Loucy (cell line): ENCODE data around the gene INPP5F.

Source experiments
- H2AFZ ChIP-seq: fragments of 200-600 bp; sonication (generic); 2 replicates; pipeline ENCODE4 v1.6.0; 2016; ENCODE audit warnings: antibody characterized with exemption, mild to moderate bottlenecking, low read length, moderate library complexity
- H3F3A ChIP-seq: fragments of 200-600 bp; 2 replicates; pipeline ENCODE4 v1.6.0; 2016; ENCODE audit warnings: antibody characterized with exemption, low read depth, mild to moderate bottlenecking
- H3K27me3 ChIP-seq: fragments of 200-600 bp; sonication (generic); 2 replicates; pipeline ENCODE4 v1.6.1; 2014; ENCODE audit warnings: low read length, mild to moderate bottlenecking; ENCODE audit not compliant: insufficient read depth, poor library complexity, severe bottlenecking
- H3K36me3 ChIP-seq: fragments of 200-600 bp; sonication (generic); 2 replicates; pipeline ENCODE4 v1.6.1; 2016; ENCODE audit warnings: low read length; ENCODE audit not compliant: insufficient read depth
- H3K4me1 ChIP-seq: fragments of 200-600 bp; sonication (generic); 2 replicates; pipeline ENCODE4 v1.5.1; 2014; ENCODE audit warnings: low read length, mild to moderate bottlenecking; ENCODE audit not compliant: insufficient read depth, poor library complexity, severe bottlenecking
- H3K4me2 ChIP-seq: fragments of 200-600 bp; sonication (generic); 2 replicates; pipeline ENCODE4 v1.6.0; 2014; ENCODE audit warnings: antibody characterized with exemption, low read length, low read depth, mild to moderate bottlenecking; ENCODE audit not compliant: poor library complexity, severe bottlenecking
- H3K4me3 ChIP-seq: fragments of 200-600 bp; sonication (generic); 2 replicates; pipeline ENCODE4 v1.5.1; 2014; ENCODE audit warnings: low read length, mild to moderate bottlenecking, mixed read lengths; ENCODE audit not compliant: poor library complexity, severe bottlenecking
- H3K79me2 ChIP-seq: fragments of 200-600 bp; sonication (generic); 2 replicates; pipeline ENCODE4 v1.6.1; 2014; ENCODE audit warnings: low read length; ENCODE audit not compliant: insufficient read depth
- H3K9ac ChIP-seq: fragments of 200-600 bp; sonication (generic); 2 replicates; pipeline ENCODE4 v1.6.0; 2014; ENCODE audit warnings: mild to moderate bottlenecking, low read depth, low read length, moderate library complexity; ENCODE audit not compliant: poor library complexity, severe bottlenecking
- H3K9me2 ChIP-seq: fragments of 200-600 bp; sonication (generic); replicated peaks from 2 replicates; pipeline ENCODE4 v1.6.1; 2016; ENCODE audit warnings: low read depth, low read length, mixed read lengths
- H3K9me3 ChIP-seq: fragments of 200-600 bp; sonication (generic); 2 replicates; pipeline ENCODE4 v1.6.1; 2014; ENCODE audit warnings: mild to moderate bottlenecking, antibody characterized with exemption, low read length, low read depth; ENCODE audit not compliant: insufficient read depth
- H4K20me1 ChIP-seq: fragments of 200-600 bp; sonication (generic); 2 replicates; pipeline ENCODE4 v1.6.0; 2014; ENCODE audit warnings: antibody characterized with exemption, low read length, mild to moderate bottlenecking; ENCODE audit not compliant: insufficient read depth, poor library complexity, severe bottlenecking
- CTCF ChIP-seq: fragments of 200-600 bp; sonication (generic); conservative IDR thresholded peaks from 2 replicates; pipeline ENCODE4 v1.5.1; 2014; ENCODE audit warnings: mild to moderate bottlenecking, antibody characterized with exemption, low read length
- EZH2phosphoT487 ChIP-seq: fragments of 200-600 bp; IDR thresholded peaks from 2 replicates; pipeline ENCODE4 v1.6.1; 2018; ENCODE audit warnings: antibody characterized with exemption, mild to moderate bottlenecking, moderate library complexity, borderline replicate concordance

The INPP5F gene

GRCh38 chr10:119693262-119693957 lies 32.4 kb upstream of the INPP5F start:
- no peaks in the 10 kb centered on the region for H3K9me2 ChIP-seq
- H3K4me1 ChIP-seq = peaks cover 14% of the 10 kb centered on the region
- H3K79me2 ChIP-seq = no peaks in the 10 kb centered on the region
- H3K36me3 ChIP-seq = no peaks in the 10 kb centered on the region
- H3F3A ChIP-seq = 0 out of 2 replicates have a peak, but pooled peaks cover 2% of the 10 kb centered on the region
- peak overlapping the region; percentile 33 for H3K4me2 ChIP-seq
- H3K27me3 ChIP-seq = no peaks in the 10 kb centered on the region
- no peaks in the 10 kb centered on the region for H3K9me3 ChIP-seq
- TF ChIP-seq EZH2phosphoT487 = no peak
- TF ChIP-seq CTCF = no peak
- no peak overlapping the region for H3K4me3 ChIP-seq
- H2AFZ ChIP-seq = peak overlapping the region; percentile 58
- no peak overlapping the region for H3K9ac ChIP-seq
- H4K20me1 ChIP-seq = no peaks in the 10 kb centered on the region

GRCh38 chr10:119694608-119695007 lies 31.2 kb upstream of the INPP5F start:
- no peaks in the 10 kb centered on the region for H4K20me1 ChIP-seq
- H2AFZ ChIP-seq = no peak overlapping the region
- no peak overlapping the region for H3K4me2 ChIP-seq
- TF ChIP-seq CTCF = no peak
- TF ChIP-seq EZH2phosphoT487 = no peak
- no peaks in the 10 kb centered on the region for H3K27me3 ChIP-seq
- H3F3A ChIP-seq = no peaks in the 10 kb centered on the region
- H3K4me1 ChIP-seq = peaks cover 14% of the 10 kb centered on the region
- H3K36me3 ChIP-seq = no peaks in the 10 kb centered on the region
- H3K79me2 ChIP-seq = no peaks in the 10 kb centered on the region
- no peaks in the 10 kb centered on the region for H3K9me3 ChIP-seq
- no peak overlapping the region for H3K9ac ChIP-seq
- no peaks in the 10 kb centered on the region for H3K9me2 ChIP-seq
- H3K4me3 ChIP-seq = no peak overlapping the region

- no peak overlapping the region for H3K4me2 ChIP-seq
- H3K4me3 ChIP-seq = no peak overlapping the region
These were observed 25.4 kb upstream of the INPP5F start for GRCh38 chr10:119700321-119700954.

More at GRCh38 chr10:119700321-119700954, 25.4 kb upstream of the INPP5F start:
- Histone ChIP-seq H4K20me1 (no peaks in the 10 kb centered on the region), H3K36me3 (no peaks in the 10 kb centered on the region), H3K9ac (no peak overlapping the region), H2AFZ (no peak overlapping the region), H3F3A (no peaks in the 10 kb centered on the region), H3K9me3 (no peaks in the 10 kb centered on the region), H3K4me1 (no peaks in the 10 kb centered on the region), H3K79me2 (no peaks in the 10 kb centered on the region), H3K9me2 (no peaks in the 10 kb centered on the region), H3K27me3 (no peaks in the 10 kb centered on the region)
- no peak for TF ChIP-seq EZH2phosphoT487
- TF ChIP-seq CTCF = no peak
